Measurements from ENCODE around the gene SEPTIN14. TPM values are rescaled to one million over a fixed set of nuclear protein-coding genes. Genes with fewer than 3 reads are reported as not detected.
"Not testable (repeated sequence)": the region's sequence is repeated elsewhere in the genome, so short reads cannot be mapped to it uniquely, and the experiment has no call there.

Gene SEPTIN14
- total RNA-seq, 2 experiments from 2014 or later: not detected

DNA sequence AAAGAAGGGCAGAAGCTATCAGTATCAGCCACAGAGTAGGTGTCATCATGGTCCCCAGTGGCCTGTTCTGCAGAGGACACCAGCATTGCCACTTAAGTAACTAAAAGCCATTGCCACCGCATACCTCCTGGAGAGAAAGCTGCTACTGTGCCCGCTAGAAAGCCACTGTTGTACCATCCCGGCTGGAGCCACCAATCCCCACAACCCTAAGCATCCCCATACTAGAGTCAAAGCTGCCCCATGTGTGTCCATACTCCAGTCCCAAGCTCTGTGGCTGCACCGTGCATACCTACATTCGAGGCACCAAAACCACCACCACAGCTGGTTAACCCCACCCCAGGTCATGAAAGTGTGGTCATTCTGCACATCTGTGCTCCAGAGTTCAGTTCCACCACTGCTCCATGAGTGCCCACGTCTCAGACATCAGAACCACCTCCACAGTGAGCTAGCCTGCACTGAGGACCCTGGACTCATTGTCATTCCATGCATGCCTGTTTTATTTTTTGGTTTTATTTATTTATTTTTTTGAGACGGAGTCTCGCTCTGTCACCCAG lies 9.5 kb upstream of the SEPTIN14 start:
- no peaks in the 10 kb centered on the region for H3K9me3 Mint-ChIP-seq (ENCODE audit: insufficient read depth)
- CTCF ChIA-PET: no interaction called here
- no peaks in the 10 kb centered on the region for H3K4me1 Mint-ChIP-seq (ENCODE audit: low read depth)
- no peaks in the 10 kb centered on the region for H3K36me3 Mint-ChIP-seq (ENCODE audit: low read depth)
- no peak for ATAC-seq
- H3K27me3 Mint-ChIP-seq (ENCODE audit: low read depth): peaks cover 2% of the 10 kb centered on the region
- H3K4me3 Mint-ChIP-seq: no peak overlapping the region
- H3K27ac Mint-ChIP-seq: no peak overlapping the region
- POLR2A ChIA-PET: interaction anchor here (0.8 kb wide), 1 partner anchor 19 kb away, joined by 3 read pairs; no protein-coding TSS in a partner anchor
- DNase-seq: no peak

- H3K27ac Mint-ChIP-seq; H3K27me3 Mint-ChIP-seq (ENCODE audit: low read depth); H3K4me3 Mint-ChIP-seq; H3K4me1 Mint-ChIP-seq (ENCODE audit: low read depth); ATAC-seq; POLR2A ChIA-PET; H3K9me3 Mint-ChIP-seq (ENCODE audit: insufficient read depth); CTCF ChIA-PET; H3K36me3 Mint-ChIP-seq (ENCODE audit: low read depth); DNase-seq: not testable (repeated sequence)
These were observed 6.4 kb upstream of the SEPTIN14 start for GRCh38 chr7:55868989-55869388.

GRCh38 chr7:55845164-55845563 lies 17.4 kb downstream of the SEPTIN14 start:
- DNase-seq; CTCF ChIA-PET; ATAC-seq; H3K9me3 Mint-ChIP-seq (ENCODE audit: insufficient read depth); H3K4me3 Mint-ChIP-seq; H3K27ac Mint-ChIP-seq; H3K36me3 Mint-ChIP-seq (ENCODE audit: low read depth); POLR2A ChIA-PET; H3K27me3 Mint-ChIP-seq (ENCODE audit: low read depth); H3K4me1 Mint-ChIP-seq (ENCODE audit: low read depth): not testable (repeated sequence)

- ChIA-PET CTCF (no interaction called here), POLR2A (no interaction called here)
- H3K27ac Mint-ChIP-seq: no peak overlapping the region
- no peak overlapping the region for H3K4me3 Mint-ChIP-seq
- H3K9me3 Mint-ChIP-seq (ENCODE audit: insufficient read depth): no peaks in the 10 kb centered on the region
- no peaks in the 10 kb centered on the region for H3K27me3 Mint-ChIP-seq (ENCODE audit: low read depth)
- no peak for ATAC-seq
- no peaks in the 10 kb centered on the region for H3K4me1 Mint-ChIP-seq (ENCODE audit: low read depth)
- H3K36me3 Mint-ChIP-seq (ENCODE audit: low read depth): no peaks in the 10 kb centered on the region
- no peak for DNase-seq
These were observed 24.0 kb downstream of the SEPTIN14 start for GRCh38 chr7:55838595-55838994.

DNA sequence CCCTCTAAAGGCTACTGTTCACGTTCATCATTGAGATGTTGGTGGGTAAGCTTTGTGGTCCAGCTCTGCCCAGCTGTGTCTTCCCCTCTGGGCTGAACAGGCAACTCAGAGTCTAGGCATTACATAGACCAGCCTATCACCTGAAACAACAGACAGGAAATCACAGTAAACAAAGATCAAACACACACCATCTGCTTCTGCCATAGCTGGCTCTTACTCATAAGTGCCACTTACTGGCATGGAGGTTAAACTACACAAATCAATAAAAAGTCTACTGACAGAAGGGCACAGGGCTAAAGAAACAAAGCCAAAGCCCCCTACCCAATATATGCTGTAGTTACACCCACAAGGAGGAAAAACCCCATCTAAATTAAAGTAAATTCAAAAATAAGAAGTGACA lies 35.0 kb downstream of the SEPTIN14 start:
- ChIA-PET POLR2A (no interaction called here), CTCF (no interaction called here)
- Mint-ChIP-seq H3K9me3 (ENCODE audit: insufficient read depth) (peaks cover 12% of the 10 kb centered on the region), H3K4me1 (ENCODE audit: low read depth) (no peaks in the 10 kb centered on the region), H3K27me3 (ENCODE audit: low read depth) (no peaks in the 10 kb centered on the region), H3K36me3 (ENCODE audit: low read depth) (no peaks in the 10 kb centered on the region), H3K27ac (no peak overlapping the region), H3K4me3 (no peak overlapping the region)
- DNase-seq: no peak
- no peak for ATAC-seq

DNA sequence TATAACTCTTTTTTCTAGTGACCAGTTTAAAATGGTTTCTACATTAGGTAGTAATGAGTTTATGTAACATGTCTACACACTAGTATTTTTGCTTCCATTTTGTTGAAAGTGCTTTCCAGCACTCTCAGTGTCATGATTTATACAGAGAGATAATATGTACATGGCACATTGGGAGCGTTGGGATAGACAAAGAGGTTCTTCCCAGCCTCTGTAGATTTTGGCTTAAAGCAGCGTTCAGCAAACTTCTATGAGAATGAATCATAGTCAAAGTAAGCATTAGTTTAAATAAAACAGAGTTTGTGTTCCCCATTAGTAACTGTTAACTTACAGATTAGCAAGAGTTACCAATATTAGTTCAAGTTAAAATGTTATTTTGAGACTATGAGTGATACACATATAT lies 43.9 kb downstream of the SEPTIN14 start:
- ChIA-PET POLR2A (no interaction called here), CTCF (no interaction called here)
- peaks cover 13% of the 10 kb centered on the region for H3K9me3 Mint-ChIP-seq (ENCODE audit: insufficient read depth)
- peaks cover 2% of the 10 kb centered on the region for H3K27me3 Mint-ChIP-seq (ENCODE audit: low read depth)
- H3K4me3 Mint-ChIP-seq: no peak overlapping the region
- no peaks in the 10 kb centered on the region for H3K36me3 Mint-ChIP-seq (ENCODE audit: low read depth)
- no peak for ATAC-seq
- H3K27ac Mint-ChIP-seq: no peak overlapping the region
- DNase-seq: no peak
- H3K4me1 Mint-ChIP-seq (ENCODE audit: low read depth): no peaks in the 10 kb centered on the region

DNA sequence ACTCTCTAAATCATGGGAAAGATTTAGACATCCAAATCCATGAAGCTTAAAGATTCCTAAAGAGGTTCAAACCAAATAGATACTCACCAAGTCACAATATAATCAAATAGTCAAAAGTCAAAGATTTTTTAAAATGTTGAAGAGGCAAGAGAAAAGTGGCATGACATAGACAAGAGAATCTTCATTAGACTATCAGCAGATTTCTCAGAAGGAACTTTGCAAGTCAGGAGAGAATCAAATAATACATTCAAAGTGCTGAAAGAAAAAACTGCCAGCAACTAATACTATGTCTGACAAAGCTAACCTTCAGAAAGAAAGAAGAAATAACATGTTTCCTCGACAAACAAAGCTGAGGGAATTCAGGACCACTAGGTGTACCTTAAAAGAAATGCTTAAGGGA lies 65.3 kb downstream of the SEPTIN14 start:
- H3K36me3 Mint-ChIP-seq (ENCODE audit: low read depth); H3K27me3 Mint-ChIP-seq (ENCODE audit: low read depth); ATAC-seq; CTCF ChIA-PET; POLR2A ChIA-PET; H3K4me1 Mint-ChIP-seq (ENCODE audit: low read depth); H3K4me3 Mint-ChIP-seq; DNase-seq; H3K27ac Mint-ChIP-seq; H3K9me3 Mint-ChIP-seq (ENCODE audit: insufficient read depth): not testable (repeated sequence)

DNA sequence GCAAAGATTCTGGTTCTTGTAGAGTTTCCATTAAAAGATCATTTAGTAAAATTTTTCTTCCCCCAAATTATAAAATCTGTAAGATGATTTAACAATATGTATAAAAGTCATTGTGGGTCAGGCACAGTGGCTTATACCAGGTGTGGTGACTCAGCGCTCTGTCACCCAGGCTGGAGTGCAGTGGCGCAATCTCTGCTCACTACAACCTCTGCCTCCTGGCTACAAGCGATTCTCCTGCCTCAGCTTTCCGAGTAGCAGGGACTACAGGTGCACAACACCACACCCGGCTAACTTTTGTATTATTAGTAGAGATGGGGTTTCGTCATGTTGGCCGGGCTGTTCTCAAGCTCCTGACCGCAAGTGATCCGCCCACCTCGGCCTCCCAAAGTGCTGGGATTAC lies 68.0 kb downstream of the SEPTIN14 start:
- DNase-seq: no peak
- Mint-ChIP-seq H3K4me1 (ENCODE audit: low read depth) (no peaks in the 10 kb centered on the region), H3K36me3 (ENCODE audit: low read depth) (peaks cover 4% of the 10 kb centered on the region), H3K27me3 (ENCODE audit: low read depth) (no peaks in the 10 kb centered on the region), H3K4me3 (no peak overlapping the region), H3K27ac (no peak overlapping the region), H3K9me3 (ENCODE audit: insufficient read depth) (peaks cover 10% of the 10 kb centered on the region)
- no peak for ATAC-seq
- CTCF ChIA-PET: no interaction called here
- POLR2A ChIA-PET: no interaction called here

DNA sequence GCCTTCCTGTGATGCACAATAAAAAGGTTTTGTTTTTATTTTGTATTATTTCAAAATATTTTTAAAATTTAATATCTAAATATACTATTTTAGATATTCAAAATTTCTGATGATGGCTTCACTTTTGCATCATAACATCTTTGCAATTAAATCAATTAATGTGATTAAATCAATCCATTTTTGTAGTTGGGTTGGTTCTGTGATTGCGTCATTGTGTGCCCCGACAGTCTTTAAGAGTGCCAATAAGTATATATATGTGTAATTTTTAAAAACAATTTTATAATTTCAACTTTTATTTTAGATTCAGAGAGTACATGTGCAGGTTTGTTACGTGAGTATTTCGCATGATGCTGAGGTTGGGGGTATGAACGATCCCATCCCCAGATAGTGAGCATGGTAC lies 70.5 kb downstream of the SEPTIN14 start:
- H3K4me3 Mint-ChIP-seq: no peak overlapping the region
- no peaks in the 10 kb centered on the region for H3K4me1 Mint-ChIP-seq (ENCODE audit: low read depth)
- ATAC-seq (no peak), DNase-seq (no peak)
- no peak overlapping the region for H3K27ac Mint-ChIP-seq
- H3K9me3 Mint-ChIP-seq (ENCODE audit: insufficient read depth): peaks cover 3% of the 10 kb centered on the region
- POLR2A ChIA-PET: no interaction called here
- no peaks in the 10 kb centered on the region for H3K27me3 Mint-ChIP-seq (ENCODE audit: low read depth)
- CTCF ChIA-PET: no interaction called here
- peaks cover under 1% of the 10 kb centered on the region for H3K36me3 Mint-ChIP-seq (ENCODE audit: low read depth)

- H3K9me3 Mint-ChIP-seq (ENCODE audit: insufficient read depth): no peaks in the 10 kb centered on the region
- DNase-seq: no peak
- no peaks in the 10 kb centered on the region for H3K27me3 Mint-ChIP-seq (ENCODE audit: low read depth)
- no peak for ATAC-seq
- no peaks in the 10 kb centered on the region for H3K4me1 Mint-ChIP-seq (ENCODE audit: low read depth)
- no peak overlapping the region for H3K27ac Mint-ChIP-seq
- ChIA-PET POLR2A (no interaction called here), CTCF (no interaction called here)
- H3K4me3 Mint-ChIP-seq: no peak overlapping the region
- no peaks in the 10 kb centered on the region for H3K36me3 Mint-ChIP-seq (ENCODE audit: low read depth)
These were observed 74.8 kb downstream of the SEPTIN14 start for GRCh38 chr7:55787796-55788195.

- H3K27me3 Mint-ChIP-seq (ENCODE audit: low read depth): no peaks in the 10 kb centered on the region
- no peak overlapping the region for H3K27ac Mint-ChIP-seq
- ChIA-PET CTCF (no interaction called here), POLR2A (no interaction called here)
- H3K36me3 Mint-ChIP-seq (ENCODE audit: low read depth): no peaks in the 10 kb centered on the region
- ATAC-seq: no peak
- H3K4me3 Mint-ChIP-seq: no peak overlapping the region
- no peak for DNase-seq
- no peaks in the 10 kb centered on the region for H3K4me1 Mint-ChIP-seq (ENCODE audit: low read depth)
- H3K9me3 Mint-ChIP-seq (ENCODE audit: insufficient read depth): no peaks in the 10 kb centered on the region
These were observed 75.7 kb downstream of the SEPTIN14 start for GRCh38 chr7:55786901-55787300.

DNA sequence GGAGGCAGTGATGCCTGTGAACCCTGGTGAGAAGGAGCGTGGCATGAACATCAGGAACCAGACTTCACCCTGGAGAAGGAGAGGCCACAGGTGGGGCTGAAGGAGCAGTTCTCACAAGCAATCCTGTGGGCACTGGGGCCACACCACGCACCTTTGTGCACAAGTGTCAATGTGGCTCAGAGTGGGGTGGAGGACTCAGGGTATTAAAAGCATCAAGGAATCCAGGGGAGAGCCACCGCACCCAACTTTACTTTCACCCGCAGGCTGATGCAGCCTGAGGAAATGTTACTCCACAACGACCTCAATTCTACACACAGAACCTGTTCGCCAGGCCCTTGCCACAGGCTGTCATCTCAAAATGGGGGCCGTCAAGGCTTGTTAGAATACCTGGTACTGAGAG lies 77.1 kb downstream of the SEPTIN14 start:
- DNase-seq; CTCF ChIA-PET; H3K9me3 Mint-ChIP-seq (ENCODE audit: insufficient read depth); H3K36me3 Mint-ChIP-seq (ENCODE audit: low read depth); H3K4me3 Mint-ChIP-seq; POLR2A ChIA-PET; H3K27ac Mint-ChIP-seq; ATAC-seq; H3K4me1 Mint-ChIP-seq (ENCODE audit: low read depth); H3K27me3 Mint-ChIP-seq (ENCODE audit: low read depth): not testable (repeated sequence)

- Mint-ChIP-seq H3K36me3 (ENCODE audit: low read depth) (no peaks in the 10 kb centered on the region), H3K9me3 (ENCODE audit: insufficient read depth) (no peaks in the 10 kb centered on the region), H3K27me3 (ENCODE audit: low read depth) (no peaks in the 10 kb centered on the region), H3K4me1 (ENCODE audit: low read depth) (no peaks in the 10 kb centered on the region), H3K27ac (no peak overlapping the region), H3K4me3 (no peak overlapping the region)
- ATAC-seq (no peak), DNase-seq (no peak)
- ChIA-PET POLR2A (no interaction called here), CTCF (no interaction called here)
These were observed 78.4 kb downstream of the SEPTIN14 start for GRCh38 chr7:55784151-55784550.

All from activated CD8-positive, alpha-beta T cell treated with anti-CD3 and anti-CD28 coated beads, Interleukin-2, amount 10 ng/mL, durations not matched to agents 7 days and 5 days (primary cell).